Epidermal melanocyte (primary cell): ENCODE data around the gene F2RL3.
"Not testable (repeated sequence)": the region's sequence is repeated elsewhere in the genome, so short reads cannot be mapped to it uniquely, and the experiment has no call there.

ENCODE experiments used
- DNase-seq: peaks from one replicate; pipeline ENCODE4 v3.0.0; 2011; ENCODE audit warnings: low spot score; ENCODE audit not compliant: insufficient read length

F2RL3 gene

GRCh38 chr19:16874978-16875299, 13.9 kb upstream of the F2RL3 start:
- not testable (repeated sequence) for DNase-seq

GRCh38 chr19:16875584-16876555, 12.9 kb upstream of the F2RL3 start:
- DNase-seq, result no peak

GRCh38 chr19:16876904-16877361, 11.9 kb upstream of the F2RL3 start:
- DNase-seq, result no peak

DNA sequence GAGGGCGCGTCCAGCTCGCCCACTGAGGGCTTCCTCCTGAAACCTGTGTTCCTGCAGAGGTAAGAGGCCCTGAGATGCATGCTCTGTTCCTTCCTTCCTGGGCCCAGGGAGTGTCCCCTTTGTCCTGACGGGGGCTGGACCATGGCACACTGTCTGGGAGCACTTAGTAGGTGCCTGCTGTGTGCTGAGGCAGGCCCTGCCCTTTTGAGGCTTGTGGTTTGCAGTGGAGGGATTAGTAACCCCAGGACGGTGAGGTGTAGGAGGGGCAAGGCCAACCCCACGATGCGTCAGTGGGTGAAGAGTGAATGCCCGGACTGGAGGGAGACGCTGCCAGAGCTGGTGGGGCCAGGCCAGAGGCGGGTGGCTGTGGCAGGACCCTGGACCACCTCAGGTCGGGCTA, 11.2 kb upstream of the F2RL3 start:
- DNase-seq, result no peak

DNA sequence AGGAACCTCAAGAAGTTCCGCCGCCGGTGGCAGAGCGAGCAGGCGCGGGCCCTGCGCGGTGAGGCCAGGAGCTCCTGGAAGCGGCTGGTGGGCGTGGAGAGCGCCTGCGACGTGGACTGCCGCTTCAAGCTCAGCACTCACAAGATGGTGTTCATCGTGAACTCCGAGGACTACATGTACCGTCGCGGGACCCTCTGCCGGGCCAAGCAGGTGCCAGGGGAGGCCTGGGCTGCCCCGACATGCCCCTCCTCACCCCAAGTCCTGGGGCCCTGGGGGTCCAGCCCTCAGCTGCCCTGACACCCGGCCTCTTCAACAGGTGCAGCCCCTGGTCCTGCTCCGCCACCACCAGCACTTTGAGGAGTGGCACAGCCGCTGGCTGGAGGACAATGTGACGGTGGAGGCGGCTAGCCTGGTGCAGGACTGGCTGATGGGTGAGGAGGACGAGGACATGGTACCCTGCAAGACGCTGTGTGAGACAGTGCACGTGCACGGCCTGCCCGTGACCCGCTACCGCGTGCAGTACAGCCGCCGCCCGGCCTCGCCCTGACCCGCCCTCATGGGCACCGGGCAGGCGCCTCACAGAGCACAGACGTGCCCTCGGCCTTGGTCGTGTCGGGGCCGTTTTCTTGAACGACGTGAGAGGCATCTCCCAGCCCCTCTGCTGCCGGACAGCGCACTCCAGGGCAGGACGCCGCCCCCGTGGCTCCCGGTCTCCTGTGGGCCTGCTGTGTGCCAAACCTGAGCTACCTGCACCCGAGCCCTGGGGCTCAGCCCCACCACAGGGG, 10.4 kb upstream of the F2RL3 start:
- no peak for DNase-seq

- no peak for DNase-seq
Measured at GRCh38 chr19:16880884-16881554, 7.8 kb upstream of the F2RL3 start.

- no peak for DNase-seq
Measured at GRCh38 chr19:16882146-16882545, 6.7 kb upstream of the F2RL3 start.

DNA sequence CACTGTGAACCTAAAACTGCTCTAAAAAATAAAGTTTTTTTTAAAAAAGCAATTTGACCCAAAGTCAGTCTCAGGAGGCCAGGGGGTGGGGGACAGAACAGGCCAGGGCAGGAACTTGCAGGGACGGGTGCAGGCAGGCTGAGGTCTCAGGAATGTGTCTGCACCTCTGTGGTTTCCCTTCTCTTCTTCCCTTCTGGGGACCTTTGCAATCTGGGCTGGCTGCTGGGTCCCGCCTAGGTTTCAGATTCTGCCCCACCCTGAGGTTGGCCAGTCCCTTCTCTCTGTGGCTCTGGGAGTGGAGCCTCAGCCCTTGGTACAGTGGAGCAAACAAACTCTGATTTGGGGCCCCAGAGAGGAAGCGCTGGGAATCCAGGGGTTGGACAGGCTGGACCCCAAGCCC, 5.3 kb upstream of the F2RL3 start:
- no peak for DNase-seq

DNA sequence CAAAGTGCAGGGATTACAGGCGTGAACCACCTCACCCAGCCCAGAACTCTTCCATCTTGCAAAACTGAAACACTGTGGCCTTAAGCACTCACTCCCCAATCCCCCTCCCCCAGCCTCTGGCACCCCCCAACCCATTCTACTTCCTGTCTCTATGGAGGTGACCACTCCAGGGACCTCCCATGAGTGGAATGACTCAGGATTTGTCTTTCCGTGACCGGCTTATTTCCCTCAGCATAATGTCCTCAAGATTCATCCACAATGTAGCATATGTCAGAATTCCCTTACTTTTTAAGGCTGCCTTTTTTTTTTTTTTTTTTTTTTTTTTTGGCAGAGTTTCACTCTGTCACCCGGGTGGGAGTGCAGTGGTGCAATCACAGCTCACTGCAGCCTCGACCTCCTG, 3.6 kb upstream of the F2RL3 start:
- no peak for DNase-seq

GRCh38 chr19:16886305-16886880, 2.4 kb upstream of the F2RL3 start:
- no peak for DNase-seq

GRCh38 chr19:16887353-16888265, 1.2 kb upstream of the F2RL3 start:
- no peak for DNase-seq

GRCh38 chr19:16889366-16889882, 625 bp downstream of the F2RL3 start:
- DNase-seq, result no peak

- DNase-seq, result no peak
Measured at GRCh38 chr19:16889883-16890460, 1.2 kb downstream of the F2RL3 start.

DNA sequence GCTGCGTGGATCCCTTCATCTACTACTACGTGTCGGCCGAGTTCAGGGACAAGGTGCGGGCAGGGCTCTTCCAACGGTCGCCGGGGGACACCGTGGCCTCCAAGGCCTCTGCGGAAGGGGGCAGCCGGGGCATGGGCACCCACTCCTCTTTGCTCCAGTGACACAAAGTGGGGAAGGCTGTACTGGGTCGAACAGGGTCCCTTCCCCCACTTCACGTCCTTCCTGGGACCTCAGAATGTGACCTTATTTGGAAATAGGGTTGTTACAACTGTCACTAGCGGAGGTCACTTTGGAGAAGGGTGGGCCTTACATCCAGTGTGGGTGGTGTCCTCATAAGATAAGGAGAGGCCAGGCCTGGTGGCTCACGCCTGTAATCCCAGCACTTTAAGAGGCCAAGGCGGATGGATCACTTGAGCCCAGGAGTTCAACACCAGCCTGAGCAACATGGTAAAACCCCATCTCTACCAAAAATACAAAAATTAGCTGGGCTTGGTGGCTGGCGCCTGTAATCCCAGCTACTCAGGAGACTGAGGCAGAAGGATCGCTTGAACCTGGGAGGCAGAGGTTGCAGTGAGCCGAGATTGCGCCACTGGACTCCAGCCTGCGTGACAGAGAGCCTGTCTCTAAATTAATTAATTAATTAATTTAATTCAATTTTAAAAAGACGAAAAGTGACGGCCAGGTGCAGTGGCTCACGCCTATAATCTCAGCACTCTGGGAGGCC, 1.8 kb downstream of the F2RL3 start:
- DNase-seq, result no peak

DNA sequence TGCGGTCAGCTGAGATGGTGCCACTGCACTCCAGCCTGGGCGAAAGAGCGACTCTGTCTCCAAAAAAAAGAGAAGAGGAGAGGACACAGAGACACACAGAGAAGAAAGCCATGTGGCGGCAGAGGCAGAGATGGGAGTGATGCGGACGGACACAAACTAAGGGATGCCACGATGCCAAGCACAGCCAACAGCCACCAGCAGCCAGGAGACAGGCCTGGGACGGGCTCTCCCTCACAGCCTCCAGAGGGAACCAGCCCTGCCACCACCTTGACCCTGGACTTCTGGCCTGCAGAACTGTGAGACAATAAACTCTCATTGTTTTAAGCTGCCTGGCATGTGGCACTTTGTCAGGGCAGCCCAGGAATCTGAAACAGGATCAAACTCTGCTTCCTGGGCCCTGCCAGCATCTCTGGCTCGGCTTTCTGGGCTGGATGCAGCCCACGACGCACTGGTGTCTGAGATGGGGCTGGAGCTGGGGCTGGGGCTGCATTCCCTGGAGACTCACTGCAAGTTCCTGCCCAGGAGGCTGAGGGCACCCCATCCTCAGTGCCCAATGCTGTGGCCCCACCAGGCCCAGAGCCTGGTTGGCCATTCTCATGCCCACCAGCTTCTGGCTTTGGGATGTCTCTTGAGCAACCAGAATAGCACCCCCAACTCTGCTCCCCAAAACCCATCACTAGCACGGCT, 3.0 kb downstream of the F2RL3 start:
- DNase-seq, result no peak

- no peak for DNase-seq
Measured at GRCh38 chr19:16892436-16892835, 3.6 kb downstream of the F2RL3 start.

DNA sequence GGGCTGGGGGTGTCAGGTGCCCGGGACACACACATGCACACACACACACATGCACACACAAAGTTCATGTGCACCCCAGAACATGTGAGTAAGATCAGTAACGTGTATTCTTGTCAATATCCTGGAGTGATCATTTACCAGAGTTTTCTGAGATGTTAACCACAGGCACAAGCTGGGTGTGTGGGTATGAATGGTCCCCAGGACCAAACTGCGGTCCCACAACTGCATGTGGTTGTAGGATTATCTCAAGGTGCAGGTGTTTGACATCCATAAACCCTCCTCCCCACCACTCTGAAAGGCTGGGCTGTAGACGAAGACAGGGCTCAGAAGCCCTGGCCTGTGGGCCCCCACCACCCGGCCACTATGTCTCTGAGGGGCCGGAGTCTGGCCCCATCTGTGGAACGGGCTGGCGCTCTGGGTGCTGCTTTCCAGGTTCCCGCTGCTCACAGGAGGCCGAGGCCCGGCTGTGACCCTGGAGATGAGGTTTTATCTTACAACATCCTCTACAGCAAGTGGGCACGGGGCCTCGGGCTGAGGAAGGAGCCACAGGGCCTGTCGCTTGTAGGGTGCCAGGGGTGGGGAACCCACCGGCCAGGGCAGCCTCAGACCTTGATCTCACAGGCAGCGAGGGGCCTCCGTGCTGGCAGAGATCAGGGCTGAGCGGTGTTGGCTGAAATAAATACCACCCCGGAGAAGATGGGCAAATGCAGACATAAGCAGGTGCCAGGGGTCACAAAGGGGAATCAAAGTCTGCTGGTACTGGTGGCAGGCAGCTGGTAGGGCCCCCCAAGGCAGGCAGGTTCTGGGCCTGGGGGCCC, 4.3 kb downstream of the F2RL3 start:
- DNase-seq, result no peak

DNA sequence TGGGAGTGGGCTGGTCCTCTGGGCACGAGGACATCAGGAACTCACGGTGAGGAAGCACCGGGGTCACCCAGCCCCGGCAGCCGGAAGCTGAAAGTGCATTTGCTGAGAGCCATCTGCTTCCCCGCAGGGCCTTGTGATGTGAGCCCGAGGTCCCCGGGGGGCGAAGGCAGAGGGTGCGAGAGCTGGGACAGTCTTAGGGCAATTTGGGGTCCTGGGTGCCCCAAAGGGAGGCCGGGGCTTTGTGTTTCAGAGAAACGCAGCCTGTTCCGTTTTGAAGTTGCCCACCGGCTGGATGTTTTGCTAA, 4.8 kb downstream of the F2RL3 start:
- no peak for DNase-seq
